ENCODE measurements around the gene KIAA0232. TPM values are rescaled to one million over a fixed set of nuclear protein-coding genes. Genes with fewer than 3 reads are reported as not detected.
"Not testable (repeated sequence)": the region's sequence is repeated elsewhere in the genome, so short reads cannot be mapped to it uniquely, and the experiment has no call there.

Gene KIAA0232
- total RNA-seq, 4 donors from 2014 or later = 27.6 to 34.1 (median 32.7) TPM

DNA sequence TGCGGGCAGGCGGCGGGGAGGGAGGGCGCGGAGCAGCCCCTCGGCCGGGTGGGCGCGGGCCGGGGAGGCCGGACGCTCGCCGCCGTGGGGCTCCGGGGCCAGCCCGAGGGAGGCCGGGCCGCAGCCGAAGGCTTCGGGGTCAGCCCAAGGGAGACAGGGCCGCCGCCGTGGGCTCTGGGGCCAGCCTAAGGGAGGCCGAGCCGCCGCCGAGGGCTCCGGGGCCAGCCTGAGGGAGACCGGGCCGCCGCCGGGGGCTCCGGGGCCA, 251 bp downstream of the KIAA0232 start:
- 0% methylated on average over 4 of the region's 34 CpGs for WGBS
- H3K4me1 ChIP-seq = peaks cover 45% of the 10 kb centered on the region

DNA sequence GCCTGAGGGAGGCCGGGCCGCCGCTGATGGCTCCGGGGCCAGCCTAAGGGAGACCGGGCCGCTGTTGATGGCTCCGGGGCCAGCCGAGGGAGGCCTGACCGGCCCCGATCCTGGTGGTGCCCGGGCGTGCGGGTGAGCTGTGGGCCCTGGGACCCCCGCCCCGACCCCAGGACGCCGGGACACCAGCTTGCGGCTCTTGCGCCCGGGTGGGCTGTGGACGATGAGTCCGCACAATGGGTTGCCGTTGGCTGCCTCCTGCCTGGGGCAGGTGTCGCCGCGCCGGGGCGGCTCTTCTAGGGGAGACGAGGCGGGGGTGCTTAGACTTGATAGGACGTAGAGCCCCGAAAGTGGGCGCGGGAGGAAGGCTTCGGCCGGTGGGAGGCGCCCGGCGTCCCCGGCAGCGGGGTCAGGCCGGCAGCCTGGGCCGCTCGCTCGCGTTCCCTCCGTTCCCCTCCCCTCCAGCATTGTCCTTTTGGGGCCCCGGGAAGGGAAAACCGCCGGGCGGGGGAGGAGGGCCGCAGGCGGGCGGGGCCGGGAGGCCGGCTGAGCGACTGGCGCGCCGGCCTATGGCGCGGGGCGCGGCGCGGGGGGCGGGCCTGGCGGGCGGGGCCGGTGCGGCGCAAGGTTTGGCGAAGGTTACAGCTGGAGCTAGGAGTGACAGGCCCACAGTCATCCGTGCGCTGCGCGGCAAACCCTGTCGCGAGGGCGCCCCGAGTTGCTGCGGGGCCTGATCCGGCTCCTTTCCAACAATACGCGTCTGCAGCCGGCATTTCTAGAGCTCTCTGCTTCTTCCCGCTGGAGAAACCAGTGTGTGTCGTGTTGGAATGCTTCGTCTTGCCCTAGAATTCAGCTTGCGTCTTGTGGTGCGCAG, 819 bp downstream of the KIAA0232 start:
- H3K4me1 ChIP-seq = peaks cover 46% of the 10 kb centered on the region
- no peaks in the 10 kb centered on the region for H3K9me3 ChIP-seq
- H3K27me3 ChIP-seq = no peaks in the 10 kb centered on the region
- TF ChIP-seq EP300 (IDR thresholded peaks at IDR 0.05) (no peak), POLR2AphosphoS5 (IDR thresholded peaks at IDR 0.05) (peak in 1 of 3 donors; percentile 30), POLR2A (IDR thresholded peaks at IDR 0.05) (peak in 1 of 2 donors; percentile 73)
- TF ChIP-seq, protein P1, sequence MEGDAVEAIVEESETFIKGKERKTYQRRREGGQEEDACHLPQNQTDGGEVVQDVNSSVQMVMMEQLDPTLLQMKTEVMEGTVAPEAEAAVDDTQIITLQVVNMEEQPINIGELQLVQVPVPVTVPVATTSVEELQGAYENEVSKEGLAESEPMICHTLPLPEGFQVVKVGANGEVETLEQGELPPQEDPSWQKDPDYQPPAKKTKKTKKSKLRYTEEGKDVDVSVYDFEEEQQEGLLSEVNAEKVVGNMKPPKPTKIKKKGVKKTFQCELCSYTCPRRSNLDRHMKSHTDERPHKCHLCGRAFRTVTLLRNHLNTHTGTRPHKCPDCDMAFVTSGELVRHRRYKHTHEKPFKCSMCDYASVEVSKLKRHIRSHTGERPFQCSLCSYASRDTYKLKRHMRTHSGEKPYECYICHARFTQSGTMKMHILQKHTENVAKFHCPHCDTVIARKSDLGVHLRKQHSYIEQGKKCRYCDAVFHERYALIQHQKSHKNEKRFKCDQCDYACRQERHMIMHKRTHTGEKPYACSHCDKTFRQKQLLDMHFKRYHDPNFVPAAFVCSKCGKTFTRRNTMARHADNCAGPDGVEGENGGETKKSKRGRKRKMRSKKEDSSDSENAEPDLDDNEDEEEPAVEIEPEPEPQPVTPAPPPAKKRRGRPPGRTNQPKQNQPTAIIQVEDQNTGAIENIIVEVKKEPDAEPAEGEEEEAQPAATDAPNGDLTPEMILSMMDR (IDR thresholded peaks at IDR 0.05) = no peak
- peak overlapping the region; percentile 100 for H3K4me3 ChIP-seq
- 2% methylated on average over 11 of the region's 91 CpGs for WGBS
- peak overlapping the region; percentile 99 for H3K27ac ChIP-seq
- peak; percentile 91 for DNase-seq (ENCODE audit: low spot score in 2 of 2)
- no peaks in the 10 kb centered on the region for H3K36me3 ChIP-seq

More for the DNA sequence above, 251 bp downstream of the KIAA0232 start:
- H3K4me3 ChIP-seq = peak overlapping the region; percentile 100
- DNase-seq (ENCODE audit: low spot score in 2 of 2) = no peak
- H3K9me3 ChIP-seq = no peaks in the 10 kb centered on the region
- TF ChIP-seq POLR2AphosphoS5 (IDR thresholded peaks at IDR 0.05) (no peak), EP300 (IDR thresholded peaks at IDR 0.05) (no peak), POLR2A (IDR thresholded peaks at IDR 0.05) (no peak)
- TF ChIP-seq, protein P1 (IDR thresholded peaks at IDR 0.05) = no peak
- no peaks in the 10 kb centered on the region for H3K36me3 ChIP-seq
- H3K27ac ChIP-seq = peak overlapping the region; percentile 99
- H3K27me3 ChIP-seq = no peaks in the 10 kb centered on the region

DNA sequence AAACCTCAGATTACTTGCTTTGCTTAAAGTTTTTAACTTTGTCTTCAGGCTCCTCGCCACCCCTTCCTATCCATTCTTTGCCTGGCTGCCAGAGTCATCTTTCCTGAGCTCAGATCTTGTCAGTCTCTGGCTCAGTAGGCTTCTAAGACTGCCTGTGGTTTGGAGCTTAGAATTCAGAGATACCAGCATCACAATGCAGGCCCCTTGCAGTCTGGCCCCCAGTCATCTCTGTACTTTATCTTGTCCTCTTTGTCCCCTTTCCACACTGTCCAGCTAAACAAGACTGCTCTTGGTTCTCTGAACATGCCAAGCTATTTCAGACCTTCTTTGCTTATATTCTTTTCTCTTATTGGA, 3.0 kb downstream of the KIAA0232 start:
- H3K9me3 ChIP-seq = no peaks in the 10 kb centered on the region
- TF ChIP-seq, protein P1 (IDR thresholded peaks at IDR 0.05) = no peak
- TF ChIP-seq EP300 (IDR thresholded peaks at IDR 0.05) = no peak
- no peak for TF ChIP-seq POLR2A (IDR thresholded peaks at IDR 0.05)
- no peak for TF ChIP-seq POLR2AphosphoS5 (IDR thresholded peaks at IDR 0.05)
- H3K4me3 ChIP-seq = no peak overlapping the region
- DNase-seq (ENCODE audit: low spot score in 2 of 2) = no peak
- H3K36me3 ChIP-seq = peaks cover 9% of the 10 kb centered on the region
- 100% methylated on average over 1 of the region's 1 CpG for whole genome bisulfite sequencing
- H3K27ac ChIP-seq = no peak overlapping the region
- no peaks in the 10 kb centered on the region for H3K27me3 ChIP-seq
- peaks cover 40% of the 10 kb centered on the region for H3K4me1 ChIP-seq

DNA sequence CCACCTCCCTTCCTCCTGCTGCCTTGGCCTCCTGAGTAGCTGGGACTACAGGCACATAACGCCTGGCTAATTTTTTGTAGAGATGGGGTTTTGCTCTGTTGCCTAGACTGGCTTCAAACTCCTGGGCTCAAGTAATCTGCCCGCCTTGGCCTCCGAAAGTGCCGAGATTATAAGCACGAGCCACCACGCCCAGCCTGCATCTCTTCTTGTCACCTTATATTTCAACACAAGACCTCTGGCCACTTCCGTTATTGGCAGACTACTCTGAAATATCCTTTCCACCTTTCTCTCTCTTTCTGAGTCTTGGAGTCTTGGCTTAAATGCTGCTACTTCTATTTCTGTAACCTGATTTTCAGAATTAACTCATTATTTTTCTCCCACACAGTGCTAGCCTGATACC, 5.6 kb downstream of the KIAA0232 start:
- no peak overlapping the region for H3K4me3 ChIP-seq
- peaks cover 9% of the 10 kb centered on the region for H3K36me3 ChIP-seq
- H3K27ac ChIP-seq = no peak overlapping the region
- no peaks in the 10 kb centered on the region for H3K27me3 ChIP-seq
- DNase-seq (ENCODE audit: low spot score in 2 of 2) = no peak
- H3K9me3 ChIP-seq = no peaks in the 10 kb centered on the region
- H3K4me1 ChIP-seq = peaks cover 29% of the 10 kb centered on the region
- TF ChIP-seq POLR2A (IDR thresholded peaks at IDR 0.05) = no peak
- TF ChIP-seq, protein P1 (IDR thresholded peaks at IDR 0.05) = no peak
- TF ChIP-seq POLR2AphosphoS5 (IDR thresholded peaks at IDR 0.05) = no peak
- no peak for TF ChIP-seq EP300 (IDR thresholded peaks at IDR 0.05)
- 68% methylated on average over 7 of the region's 7 CpGs for WGBS

DNA sequence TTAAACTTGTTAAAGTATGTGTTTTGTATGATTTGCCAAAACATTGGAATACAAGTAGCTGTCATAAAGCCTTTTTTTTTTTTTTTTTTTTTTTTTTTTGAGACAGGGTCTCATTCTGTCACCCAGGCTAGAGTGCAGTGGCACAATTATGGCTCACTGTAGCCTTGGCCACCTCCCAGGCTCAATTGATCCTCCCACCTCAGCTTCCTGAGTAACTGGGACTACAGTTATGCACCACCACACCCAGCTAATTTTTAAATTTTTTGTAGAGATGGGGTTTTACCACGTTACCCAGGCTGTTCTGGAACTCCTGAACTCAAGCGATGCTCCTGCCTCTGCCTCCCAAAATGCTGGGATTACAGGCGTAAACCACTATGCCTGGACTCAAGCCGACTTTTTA, 8.7 kb downstream of the KIAA0232 start:
- H3K36me3 ChIP-seq; H3K27ac ChIP-seq; DNase-seq (ENCODE audit: low spot score in 2 of 2); H3K9me3 ChIP-seq; H3K27me3 ChIP-seq; H3K4me3 ChIP-seq: not testable (repeated sequence)
- H3K4me1 ChIP-seq = peaks cover 23% of the 10 kb centered on the region
- 85% methylated on average over 4 of the region's 4 CpGs for WGBS

DNA sequence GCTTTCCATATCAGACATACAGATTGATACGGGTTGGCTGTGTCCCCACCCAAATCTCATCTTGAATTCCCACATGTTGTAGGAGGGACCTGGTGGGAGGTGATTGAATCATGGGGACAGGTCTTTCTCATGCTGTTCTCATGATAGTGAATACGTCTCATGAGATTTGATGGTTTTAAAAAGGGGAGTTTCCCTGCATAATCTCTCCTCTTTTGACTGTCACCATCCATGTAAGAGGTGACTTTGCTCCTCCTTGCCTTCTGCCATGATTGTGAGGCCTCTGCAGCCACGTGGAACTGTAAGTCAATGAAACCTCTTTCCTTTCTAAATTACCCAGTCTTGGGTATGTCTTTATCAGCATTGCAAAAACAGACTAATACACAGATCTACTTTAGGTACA, 9.3 kb downstream of the KIAA0232 start:
- H3K36me3 ChIP-seq; H3K27ac ChIP-seq; H3K4me3 ChIP-seq; H3K9me3 ChIP-seq; H3K27me3 ChIP-seq; DNase-seq (ENCODE audit: low spot score in 2 of 2): not testable (repeated sequence)
- 88% methylated on average over 3 of the region's 3 CpGs for WGBS
- peaks cover 23% of the 10 kb centered on the region for H3K4me1 ChIP-seq

Data from suprapubic skin (tissue), 4 donors.